DMS 273 (cell line): ENCODE data around the gene PDGFA.

ENCODE experiments used
- DNase-seq: peaks from one replicate; lab custom pipeline; 2025; ENCODE audit not compliant: unreplicated experiment; lab: John Stamatoyannopoulos, UW

PDGFA gene

DNA sequence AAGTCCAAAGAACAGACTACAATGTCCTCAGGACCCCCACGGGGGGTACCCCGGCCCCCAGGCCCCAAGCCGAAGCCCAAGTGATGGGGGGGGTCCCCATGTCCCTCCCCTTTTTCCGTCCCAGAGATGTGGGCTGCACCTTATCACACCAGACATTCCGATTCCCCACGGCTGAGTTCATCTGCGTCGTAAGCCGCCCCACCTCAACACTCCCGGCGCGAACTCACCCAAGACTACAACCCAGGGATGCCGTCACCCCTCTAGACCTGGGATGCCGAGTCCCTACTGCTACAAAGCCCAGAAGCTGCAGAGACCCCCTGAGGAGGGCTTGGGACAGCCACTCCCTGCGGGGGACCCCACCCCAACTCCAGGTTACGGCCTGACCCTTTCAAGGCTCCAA is 14.5 kb downstream of the PDGFA start:
- DNase-seq = no peak

DNA sequence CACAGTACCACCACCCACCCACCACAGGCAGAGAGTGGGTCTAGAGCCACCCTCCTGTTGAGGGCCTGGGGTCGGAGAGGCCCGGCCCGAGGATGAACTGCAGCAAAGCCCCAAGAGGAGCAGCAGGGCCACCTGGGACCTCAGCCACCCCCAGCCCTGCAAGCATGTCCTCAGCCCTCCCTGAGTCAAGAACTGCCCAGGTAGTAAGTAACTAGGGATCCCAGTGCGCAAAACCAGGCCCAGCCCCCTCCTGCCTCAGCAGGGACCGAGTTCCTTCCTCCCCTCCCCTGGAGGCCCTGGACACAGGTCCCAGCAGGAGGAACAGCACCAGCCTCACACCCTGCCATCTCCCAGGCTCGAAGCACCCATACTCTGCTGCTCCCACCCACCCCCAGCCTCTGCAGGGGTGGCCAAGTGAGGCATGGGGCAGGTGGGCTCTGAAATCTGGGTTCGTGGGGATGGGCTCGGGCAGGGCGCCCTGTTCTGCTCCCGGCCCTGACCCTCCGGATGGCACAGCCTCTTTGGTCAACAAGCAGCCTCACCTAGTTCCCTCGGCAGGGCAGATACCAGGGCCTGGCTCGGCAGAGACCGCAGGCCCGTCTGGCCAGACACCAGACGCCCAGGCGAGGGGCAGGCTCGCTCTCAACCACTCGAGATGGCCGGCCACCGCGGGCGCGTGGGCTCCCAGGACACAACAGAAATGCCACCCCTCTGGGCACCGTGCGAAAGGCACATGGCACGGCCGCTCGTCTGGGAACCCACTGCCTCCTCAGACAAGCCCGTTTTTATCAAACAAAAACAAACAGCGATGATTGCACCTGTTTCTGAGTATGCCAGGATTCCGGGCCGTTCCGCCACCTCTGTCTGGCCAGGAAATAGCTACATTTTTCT is 15.2 kb downstream of the PDGFA start:
- DNase-seq = no peak

DNA sequence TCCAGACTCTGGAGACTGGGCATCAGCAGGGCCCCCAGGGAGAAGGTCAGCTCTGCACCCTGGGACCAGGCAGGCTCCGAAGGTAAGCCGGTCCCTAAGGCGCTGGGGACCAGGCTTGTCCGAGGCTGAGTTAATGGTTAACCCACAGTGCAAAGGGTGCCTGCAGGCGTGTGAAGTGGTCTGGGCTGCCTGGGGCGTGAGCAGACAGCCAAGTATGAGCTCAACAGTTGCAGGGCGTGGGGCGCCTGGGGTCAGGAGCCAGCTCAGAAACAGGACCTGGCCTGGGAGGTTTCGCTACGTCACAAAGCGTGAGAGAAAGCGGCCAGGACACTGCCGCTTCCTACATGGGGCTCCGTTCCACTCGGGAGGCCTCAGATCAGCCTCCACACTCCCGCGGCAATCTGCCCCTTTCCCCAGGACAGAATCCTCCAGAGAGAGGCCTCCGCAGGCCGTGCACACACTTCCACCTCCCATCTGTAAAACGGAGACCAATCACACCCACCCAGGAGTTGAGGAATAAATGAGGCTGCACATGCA is 16.0 kb downstream of the PDGFA start:
- DNase-seq = no peak

- DNase-seq = no peak
Measured at GRCh38 chr7:502296-502695, 17.4 kb downstream of the PDGFA start.

DNA sequence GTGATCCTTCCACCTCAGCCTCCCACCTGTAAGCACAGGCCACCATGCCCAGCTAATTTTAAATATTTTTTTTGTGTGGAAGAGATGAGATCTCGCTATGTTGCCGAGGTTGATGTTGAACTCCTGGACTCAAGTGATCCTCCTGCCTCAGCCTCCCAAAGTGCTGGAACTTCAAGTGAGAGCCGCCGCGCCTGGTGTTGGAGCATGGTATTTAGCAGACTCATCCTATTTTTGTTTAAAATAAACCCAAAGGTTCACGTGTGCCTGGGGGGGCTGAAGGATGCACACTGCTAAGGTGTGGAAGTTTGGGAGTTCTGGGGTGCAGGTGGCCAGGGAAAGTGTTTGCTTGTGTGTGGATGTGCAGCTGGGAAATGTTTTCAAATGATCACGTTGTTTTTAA is 18.1 kb downstream of the PDGFA start:
- DNase-seq = no peak

DNA sequence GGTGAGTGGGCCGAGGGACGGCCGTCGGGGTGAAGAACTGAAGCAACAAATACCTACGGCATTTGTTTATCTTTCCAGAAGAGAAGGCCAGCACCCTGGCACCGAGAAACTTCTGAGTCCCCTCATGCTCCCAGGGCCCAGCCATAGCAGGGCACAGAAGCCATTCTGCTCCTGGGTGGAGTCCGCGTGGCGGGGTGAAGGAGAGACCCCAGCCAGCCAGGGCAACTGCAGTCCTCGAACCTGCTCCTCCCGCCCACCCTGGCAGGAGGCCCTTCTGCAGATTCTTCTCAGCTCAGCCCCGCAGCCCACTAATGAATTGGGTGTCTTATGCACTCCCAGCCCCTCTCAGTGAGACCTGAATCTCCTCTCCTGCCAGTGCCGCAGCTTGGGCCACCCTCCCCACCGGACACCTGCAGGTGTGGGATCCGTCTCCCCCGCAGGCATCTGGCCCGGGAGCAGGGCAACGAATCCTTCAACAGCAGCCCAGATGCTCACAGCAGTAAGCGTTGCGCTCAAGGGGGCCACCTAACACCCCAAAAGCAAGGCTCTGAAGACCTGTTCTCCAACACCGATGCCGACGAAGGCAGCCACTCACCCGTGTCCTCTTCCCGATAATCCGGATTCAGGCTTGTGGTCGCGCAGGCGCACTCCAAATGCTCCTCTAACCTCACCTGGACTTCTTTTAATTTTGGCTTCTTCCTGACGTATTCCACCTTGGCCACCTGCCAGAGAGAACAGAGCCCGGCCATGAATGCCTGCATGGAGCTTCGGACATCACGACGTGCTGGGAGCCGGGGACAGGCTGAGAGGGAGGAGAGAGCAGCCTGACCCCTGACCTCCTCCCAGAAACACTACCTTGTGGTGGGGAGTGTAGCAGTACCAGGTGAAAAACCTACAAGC is 18.9 kb downstream of the PDGFA start:
- DNase-seq = no peak

DNA sequence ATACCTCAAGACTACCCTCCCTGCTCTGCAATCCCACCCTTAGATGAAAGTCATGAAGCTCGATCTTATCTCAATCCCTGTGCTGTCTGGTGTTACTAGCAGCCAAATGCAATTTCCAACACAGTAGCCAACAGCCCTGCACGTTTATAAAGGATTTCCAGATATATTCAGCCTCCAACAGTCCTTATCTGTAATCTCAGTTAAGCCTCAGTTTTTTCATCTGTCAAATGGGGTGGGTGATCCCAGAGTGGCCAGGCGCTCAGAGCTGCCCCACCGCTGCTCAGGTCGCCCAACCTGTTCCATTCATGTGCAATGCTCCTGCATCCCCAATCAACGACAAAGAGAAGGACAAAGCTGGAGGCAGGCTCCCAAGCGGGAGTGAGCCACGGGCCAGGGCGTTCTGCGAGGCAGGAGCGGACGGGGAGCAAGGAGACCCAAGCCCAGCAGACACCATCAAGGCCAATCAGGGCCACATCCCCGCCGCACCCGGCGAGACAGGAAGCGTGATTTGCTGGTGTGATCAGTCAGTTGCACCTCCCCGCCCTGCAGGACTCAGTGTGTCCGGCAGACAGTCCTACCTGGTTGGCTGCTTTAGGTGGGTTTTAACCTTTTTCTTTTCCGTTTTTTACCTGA is 19.7 kb downstream of the PDGFA start:
- no peak for DNase-seq

DNA sequence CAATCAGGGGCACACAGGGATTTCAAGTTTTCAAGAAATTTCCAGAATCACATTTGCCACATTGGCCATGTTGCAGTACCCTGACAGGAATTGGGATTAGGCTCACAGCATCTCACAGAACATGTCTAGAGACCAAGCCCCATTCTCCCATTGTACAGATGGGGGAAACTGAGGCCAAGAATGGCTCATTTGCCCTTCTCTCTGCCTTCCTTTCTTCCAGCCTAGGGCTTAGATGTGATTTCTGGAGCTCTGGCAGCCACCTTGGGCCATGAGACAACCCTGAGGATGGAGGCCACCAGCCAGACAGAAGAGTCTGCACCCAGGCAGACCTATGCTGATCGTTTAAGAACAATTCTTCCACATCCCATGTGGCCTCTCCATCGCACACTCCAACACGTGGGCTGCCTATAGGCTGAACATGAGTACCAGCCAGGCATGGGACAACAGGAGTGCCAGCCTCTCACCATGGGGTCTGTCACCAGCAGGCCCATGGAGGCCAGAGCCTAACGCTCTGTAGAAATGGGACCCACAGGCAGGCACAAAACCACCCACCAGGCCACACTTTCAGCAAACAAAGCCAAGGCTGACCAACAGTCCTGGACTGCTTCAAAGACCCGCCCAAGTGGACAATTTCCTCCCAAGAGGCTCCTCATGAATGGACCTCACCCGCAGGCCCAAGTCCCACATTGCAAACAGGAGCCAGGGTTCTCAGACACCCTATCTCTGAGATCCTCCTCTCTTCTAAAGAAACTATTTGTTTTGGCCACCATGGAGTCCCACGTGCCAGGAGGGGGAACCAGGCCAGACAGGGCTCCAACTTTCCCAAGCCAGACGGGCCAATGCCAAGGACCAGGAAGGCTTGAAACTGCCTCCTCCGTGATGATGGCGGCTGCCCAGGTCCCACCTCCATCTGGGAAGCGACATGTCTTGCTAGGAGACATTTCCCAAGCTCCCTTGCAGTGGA is 20.7 kb downstream of the PDGFA start:
- no peak for DNase-seq

GRCh38 chr7:497946-498655 is 21.5 kb downstream of the PDGFA start:
- no peak for DNase-seq

DNA sequence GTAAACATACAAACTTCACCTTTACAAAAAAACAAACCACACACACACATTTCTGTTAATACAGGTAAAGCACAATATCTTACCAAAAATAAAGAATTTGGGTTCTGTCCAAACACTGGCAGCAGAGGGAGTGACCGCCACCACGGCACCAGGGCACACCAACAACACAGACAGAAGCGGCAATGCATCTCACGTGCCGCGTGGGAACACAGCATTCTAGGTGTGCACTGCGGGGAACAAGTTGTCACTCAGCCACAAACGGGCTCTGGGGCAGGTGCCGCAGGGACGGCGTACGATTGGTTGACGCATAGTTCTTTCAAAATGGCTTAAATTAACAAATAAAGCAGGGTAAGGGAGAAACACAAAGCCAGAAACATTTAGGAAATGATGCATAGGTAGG is 22.3 kb downstream of the PDGFA start:
- DNase-seq = no peak

DNA sequence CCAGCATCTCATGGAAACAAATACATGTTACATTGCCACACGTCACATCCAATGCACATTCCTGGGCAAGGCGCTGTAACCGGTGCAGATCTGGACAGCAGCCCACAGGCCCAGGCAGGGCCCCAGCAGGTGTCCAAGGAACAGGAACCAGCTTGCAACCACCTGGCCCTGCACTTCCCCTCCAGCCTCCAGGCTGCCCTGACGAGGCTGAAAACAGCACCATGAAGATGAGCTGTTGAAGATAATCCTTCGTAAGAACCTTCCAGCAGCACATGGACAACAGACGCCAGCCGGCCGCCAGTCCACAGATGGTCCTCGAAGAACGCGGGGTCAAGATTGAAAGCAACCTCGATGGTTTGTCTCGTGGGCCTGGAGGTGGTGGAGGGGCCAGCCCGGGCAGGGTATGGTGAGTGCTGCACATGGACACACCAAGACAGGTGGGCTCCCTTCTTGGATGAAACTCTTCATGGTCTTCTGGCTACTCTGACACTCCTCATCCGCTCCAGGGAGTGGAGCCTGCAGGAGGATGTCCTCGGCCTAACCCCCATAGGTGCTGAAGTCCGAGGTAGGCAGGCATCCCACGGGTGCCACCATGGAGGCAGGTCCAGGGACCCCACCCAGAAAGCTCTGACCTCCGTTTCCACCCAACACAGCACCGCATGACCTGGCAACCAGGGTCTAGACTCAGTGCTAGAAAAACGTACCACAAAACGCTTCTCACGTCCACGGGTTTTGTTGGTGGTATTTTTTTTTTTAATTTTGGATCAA is 22.9 kb downstream of the PDGFA start:
- DNase-seq = peak; percentile 51

DNA sequence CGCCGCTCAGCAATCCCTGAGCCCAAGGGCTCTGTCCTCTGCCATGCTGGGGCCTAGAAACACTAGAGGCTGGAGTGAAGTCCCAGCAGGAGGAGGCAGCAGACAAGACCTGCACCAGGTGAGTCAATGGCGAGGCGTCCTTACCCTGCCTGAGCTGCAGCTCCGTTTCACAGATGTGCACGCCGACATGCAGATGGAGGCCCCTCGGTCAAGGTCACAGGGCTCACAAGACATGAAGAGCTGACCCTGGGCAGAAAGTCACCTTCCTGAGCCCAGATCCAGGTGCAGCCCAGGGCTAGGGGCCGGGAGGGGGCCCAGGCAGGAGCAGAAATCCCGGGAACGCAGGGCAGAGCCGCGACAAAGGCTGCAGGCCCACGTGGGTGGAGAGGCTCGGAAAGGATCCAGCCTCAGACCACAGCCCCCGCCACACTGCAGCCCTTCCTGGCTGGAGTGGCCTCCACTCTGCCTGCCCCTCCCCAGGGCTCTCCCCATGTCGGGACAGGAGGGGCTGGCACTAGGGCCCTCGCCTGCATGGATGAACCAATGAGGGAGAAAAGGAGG is 23.8 kb downstream of the PDGFA start:
- DNase-seq = no peak

GRCh38 chr7:495326-495725 is 24.3 kb downstream of the PDGFA start:
- no peak for DNase-seq

GRCh38 chr7:494906-495305 is 24.7 kb downstream of the PDGFA start:
- no peak for DNase-seq

DNA sequence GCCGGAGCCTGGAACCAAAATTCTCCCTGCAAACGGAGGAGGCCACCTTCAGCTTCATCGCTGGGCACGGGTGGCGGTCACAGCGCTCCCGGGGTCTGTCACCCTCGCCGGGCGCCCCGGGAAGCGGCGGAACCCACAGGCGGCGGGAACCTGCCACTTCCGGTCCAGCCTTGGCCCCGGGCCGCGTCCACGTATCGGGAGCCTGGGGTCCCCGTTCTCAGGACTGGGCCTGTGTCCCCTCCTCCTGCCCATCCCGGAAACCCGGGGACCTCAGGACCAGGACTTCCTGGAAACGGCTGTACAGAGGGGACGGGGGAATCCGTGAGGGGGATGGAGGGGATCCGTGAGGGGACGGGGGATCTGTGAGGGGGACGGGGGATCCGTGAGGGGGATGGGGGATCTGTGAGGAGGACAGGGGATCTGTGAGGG is 25.4 kb downstream of the PDGFA start:
- DNase-seq = no peak

DNA sequence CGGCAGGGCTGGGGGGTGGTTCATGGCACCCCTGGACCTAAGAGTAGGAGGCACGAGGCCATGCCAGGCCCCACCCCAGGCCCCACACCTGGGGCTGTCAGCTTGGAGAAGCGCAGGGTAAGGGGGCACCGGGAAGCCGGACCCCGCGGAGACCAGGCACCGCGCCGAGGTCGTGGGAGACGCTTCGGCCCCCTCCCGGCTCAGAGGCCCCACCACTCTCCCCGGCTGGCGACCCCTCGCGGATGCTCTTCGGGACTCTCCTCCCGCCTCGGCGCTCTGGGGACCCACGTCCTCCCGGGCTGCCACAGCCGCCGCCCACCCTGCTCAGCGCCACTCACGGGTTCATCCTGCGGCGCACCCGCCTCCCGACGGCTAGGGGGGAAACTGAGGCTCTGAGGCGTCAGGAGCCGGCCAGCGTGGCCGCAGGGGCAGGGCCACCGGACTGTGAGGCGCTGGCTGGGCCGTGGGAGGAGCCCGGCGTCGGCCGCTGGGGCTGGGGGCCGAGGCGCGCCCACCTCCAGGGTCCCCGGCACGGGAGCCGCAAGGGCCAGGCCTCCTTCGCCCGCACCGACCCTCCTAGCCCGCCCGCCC is 25.9 kb downstream of the PDGFA start:
- DNase-seq = no peak

GRCh38 chr7:492714-493065 is 27.0 kb downstream of the PDGFA start:
- DNase-seq = peak; percentile 92
